Measurements from ENCODE around the gene RCN1. TPM values are rescaled to one million over a fixed set of nuclear protein-coding genes. Genes with fewer than 3 reads are reported as not detected.

Gene RCN1
- total and polyA plus RNA-seq, 2 donors (not counting 3 experiments of a cell fraction or from before 2014, with no cell fraction given): 174 to 285 TPM

DNA sequence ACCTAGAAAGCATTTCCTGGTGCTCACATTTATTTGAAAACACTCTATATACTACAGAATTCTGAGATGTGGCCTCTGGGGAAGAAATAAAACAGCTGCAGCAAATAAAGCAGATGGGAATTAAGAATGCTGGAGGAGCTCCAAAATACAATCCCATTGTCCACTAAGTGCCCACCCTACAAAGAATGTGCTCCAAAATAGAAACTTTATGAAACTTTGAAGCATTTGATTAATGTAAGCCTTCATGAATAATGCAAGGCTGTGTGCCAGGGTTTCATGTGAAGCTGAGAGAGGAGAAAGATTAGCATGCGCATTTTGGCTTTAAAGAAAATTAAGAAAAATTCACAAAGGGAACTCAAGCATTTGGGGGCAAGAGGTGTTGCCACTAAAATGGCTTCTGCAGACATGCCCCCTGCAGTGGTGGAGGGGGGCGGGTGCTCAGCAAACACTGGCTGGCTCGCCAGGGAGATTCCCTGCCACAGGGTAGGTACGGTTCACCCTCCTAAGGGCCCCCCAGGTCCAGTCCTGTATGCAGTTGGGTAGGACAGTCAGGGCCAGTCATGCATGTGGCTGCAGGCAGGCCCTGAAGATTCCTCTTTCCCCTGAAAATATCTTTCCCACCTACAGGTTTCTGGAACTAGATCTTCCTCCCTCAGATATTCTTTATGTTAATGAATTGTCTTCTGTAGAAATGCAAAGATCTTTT is 46.6 kb upstream of the RCN1 start:
- Histone ChIP-seq H3K4me2 (ENCODE audit: insufficient read depth, low read length) (no peak overlapping the region), H3K27ac (ENCODE audit: insufficient read depth, low read depth, low read length) (no peak overlapping the region), H3K79me2 (ENCODE audit: control insufficient read depth, insufficient read depth, low read length) (no peaks in the 10 kb centered on the region), H3K4me1 (ENCODE audit: control insufficient read depth, extremely low read depth, insufficient read depth, low read length) (no peaks in the 10 kb centered on the region), H3K9me1 (replicated peaks; ENCODE audit: control insufficient read depth, extremely low read depth, insufficient read depth, low read length) (no peaks in the 10 kb centered on the region), H4K20me1 (replicated peaks; ENCODE audit: control insufficient read depth, extremely low read depth, insufficient read depth, low read length) (no peaks in the 10 kb centered on the region), H3K9me3 (replicated peaks; ENCODE audit: control insufficient read depth, insufficient read depth, low read length) (no peaks in the 10 kb centered on the region), H3K9ac (replicated peaks; ENCODE audit: extremely low read depth, insufficient read depth, low read length) (no peak overlapping the region), H3K36me3 (ENCODE audit: control insufficient read depth in 2 of 2, extremely low read depth in 1 of 2, insufficient read depth in 2 of 2, low read length in 2 of 2) (no peaks in the 10 kb centered on the region), H3K27me3 (ENCODE audit: control insufficient read depth in 2 of 2, insufficient read depth in 2 of 2, low read length in 2 of 2) (peaks cover 4 to 9% of the 10 kb centered on the region in 2 experiments), H2AFZ (ENCODE audit: low read depth, low read length) (no peak overlapping the region), H3K4me3 (replicated peaks in 1 of 3; ENCODE audit: insufficient read depth in 1 of 3, low read depth in 1 of 3, low read length in 3 of 3) (no peak overlapping the region)
- TF ChIP-seq POLR2A (IDR thresholded peaks at IDR 0.05; ENCODE audit: low read depth, low read length) (no peak), MYC (IDR thresholded peaks at IDR 0.05; ENCODE audit: low read depth, low read length) (no peak), JUN (IDR thresholded peaks at IDR 0.05; ENCODE audit: borderline replicate concordance, insufficient read depth, insufficient read length, low read depth) (no peak), FOS (IDR thresholded peaks at IDR 0.05; ENCODE audit: borderline replicate concordance, insufficient read depth, low read length) (no peak), GATA2 (IDR thresholded peaks at IDR 0.05; ENCODE audit: insufficient read depth, insufficient read length, low read depth, low read length) (no peak), POLR2AphosphoS5 (IDR thresholded peaks at IDR 0.05; ENCODE audit: insufficient read depth, low read depth, low read length) (no peak)
- TF ChIP-seq, protein P1, sequence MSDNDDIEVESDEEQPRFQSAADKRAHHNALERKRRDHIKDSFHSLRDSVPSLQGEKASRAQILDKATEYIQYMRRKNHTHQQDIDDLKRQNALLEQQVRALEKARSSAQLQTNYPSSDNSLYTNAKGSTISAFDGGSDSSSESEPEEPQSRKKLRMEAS (IDR thresholded peaks at IDR 0.05; ENCODE audit: insufficient read depth, insufficient read length): no peak
- intact Hi-C loops (cut with micrococcal nuclease) (no loop called here), dilution Hi-C loops (cut with MboI; ENCODE audit: extremely low pct_ligation_motif_present, low sequenced_read_pairs) (loop anchor here (25.0 kb wide), 1 partner anchor 118 kb away; no protein-coding TSS in a partner anchor)
- no TSS peak for BruUV-seq (replicated peaks)
- ChIA-PET CTCF (interaction anchor here (1.5 to 1.9 kb wide), 2 partner anchors 8 to 132 kb away, joined by 6 to 11 read pairs; no protein-coding TSS in a partner anchor), POLR2A (no interaction called here)
- no peak for DNase-seq (ENCODE audit: low read depth, low spot score)
- FAIRE-seq: no peak

DNA sequence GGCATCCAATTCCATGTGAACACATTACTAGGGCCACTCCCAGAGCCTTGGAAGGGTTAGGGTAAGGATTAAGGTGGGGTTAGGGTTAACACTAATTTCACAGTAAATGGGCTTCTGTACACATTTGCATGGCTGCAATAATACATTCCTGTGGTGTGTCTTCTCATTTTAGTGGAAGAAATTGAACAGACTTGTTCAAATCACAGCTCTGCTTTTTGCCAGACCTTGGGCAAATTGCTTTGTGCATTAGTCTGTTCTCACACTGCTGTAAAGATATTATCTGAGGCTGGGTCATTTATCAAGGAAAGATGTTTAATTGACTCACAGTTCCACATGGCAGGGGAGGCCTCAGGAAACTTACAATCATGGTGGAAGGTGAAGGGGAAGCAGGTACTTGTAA is 45.4 kb upstream of the RCN1 start:
- Histone ChIP-seq H3K36me3 (ENCODE audit: control insufficient read depth in 2 of 2, extremely low read depth in 1 of 2, insufficient read depth in 2 of 2, low read length in 2 of 2) (no peaks in the 10 kb centered on the region), H3K9me1 (replicated peaks; ENCODE audit: control insufficient read depth, extremely low read depth, insufficient read depth, low read length) (no peaks in the 10 kb centered on the region), H3K27me3 (ENCODE audit: control insufficient read depth in 2 of 2, insufficient read depth in 2 of 2, low read length in 2 of 2) (peaks cover 9 to 13% of the 10 kb centered on the region in 2 experiments), H3K9ac (replicated peaks; ENCODE audit: extremely low read depth, insufficient read depth, low read length) (no peak overlapping the region), H3K9me3 (replicated peaks; ENCODE audit: control insufficient read depth, insufficient read depth, low read length) (no peaks in the 10 kb centered on the region), H3K79me2 (ENCODE audit: control insufficient read depth, insufficient read depth, low read length) (no peaks in the 10 kb centered on the region), H2AFZ (ENCODE audit: low read depth, low read length) (no peak overlapping the region), H3K4me2 (ENCODE audit: insufficient read depth, low read length) (no peak overlapping the region), H3K4me3 (replicated peaks in 1 of 3; ENCODE audit: insufficient read depth in 1 of 3, low read depth in 1 of 3, low read length in 3 of 3) (no peak overlapping the region), H3K4me1 (ENCODE audit: control insufficient read depth, extremely low read depth, insufficient read depth, low read length) (no peaks in the 10 kb centered on the region), H4K20me1 (replicated peaks; ENCODE audit: control insufficient read depth, extremely low read depth, insufficient read depth, low read length) (no peaks in the 10 kb centered on the region), H3K27ac (ENCODE audit: insufficient read depth, low read depth, low read length) (no peak overlapping the region)
- dilution Hi-C loops (cut with MboI; ENCODE audit: extremely low pct_ligation_motif_present, low sequenced_read_pairs): loop anchor here (25.0 kb wide), 1 partner anchor 117 kb away; no protein-coding TSS in a partner anchor
- TF ChIP-seq, protein P2, sequence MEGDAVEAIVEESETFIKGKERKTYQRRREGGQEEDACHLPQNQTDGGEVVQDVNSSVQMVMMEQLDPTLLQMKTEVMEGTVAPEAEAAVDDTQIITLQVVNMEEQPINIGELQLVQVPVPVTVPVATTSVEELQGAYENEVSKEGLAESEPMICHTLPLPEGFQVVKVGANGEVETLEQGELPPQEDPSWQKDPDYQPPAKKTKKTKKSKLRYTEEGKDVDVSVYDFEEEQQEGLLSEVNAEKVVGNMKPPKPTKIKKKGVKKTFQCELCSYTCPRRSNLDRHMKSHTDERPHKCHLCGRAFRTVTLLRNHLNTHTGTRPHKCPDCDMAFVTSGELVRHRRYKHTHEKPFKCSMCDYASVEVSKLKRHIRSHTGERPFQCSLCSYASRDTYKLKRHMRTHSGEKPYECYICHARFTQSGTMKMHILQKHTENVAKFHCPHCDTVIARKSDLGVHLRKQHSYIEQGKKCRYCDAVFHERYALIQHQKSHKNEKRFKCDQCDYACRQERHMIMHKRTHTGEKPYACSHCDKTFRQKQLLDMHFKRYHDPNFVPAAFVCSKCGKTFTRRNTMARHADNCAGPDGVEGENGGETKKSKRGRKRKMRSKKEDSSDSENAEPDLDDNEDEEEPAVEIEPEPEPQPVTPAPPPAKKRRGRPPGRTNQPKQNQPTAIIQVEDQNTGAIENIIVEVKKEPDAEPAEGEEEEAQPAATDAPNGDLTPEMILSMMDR (IDR thresholded peaks at IDR 0.05; ENCODE audit: extremely low read depth in 1 of 2, insufficient read depth in 1 of 2, low read depth in 1 of 2, low read length in 2 of 2): no peak
- TF ChIP-seq MYC (IDR thresholded peaks at IDR 0.05; ENCODE audit: low read depth, low read length): no peak
- no peak for TF ChIP-seq FOS (IDR thresholded peaks at IDR 0.05; ENCODE audit: borderline replicate concordance, insufficient read depth, low read length)
- no peak for TF ChIP-seq POLR2AphosphoS5 (IDR thresholded peaks at IDR 0.05; ENCODE audit: insufficient read depth, low read depth, low read length)
- no peak for TF ChIP-seq EZH2 (IDR thresholded peaks at IDR 0.05; ENCODE audit: borderline replicate concordance, low read depth, low read length, severe bottlenecking)
- no peak for TF ChIP-seq POLR2A (IDR thresholded peaks at IDR 0.05; ENCODE audit: low read depth, low read length)
- no peak for TF ChIP-seq JUN (IDR thresholded peaks at IDR 0.05; ENCODE audit: borderline replicate concordance, insufficient read depth, insufficient read length, low read depth)
- TF ChIP-seq, protein P1 (IDR thresholded peaks at IDR 0.05; ENCODE audit: insufficient read depth, insufficient read length): no peak
- no peak for TF ChIP-seq GATA2 (IDR thresholded peaks at IDR 0.05; ENCODE audit: insufficient read depth, insufficient read length, low read depth, low read length)
- POLR2A ChIA-PET: no interaction called here
- CTCF ChIA-PET: interaction anchor here (0.6 to 2.0 kb wide), 4 partner anchors 109 to 154 kb away, joined by 3 to 8 read pairs (median 4); no protein-coding TSS in a partner anchor
- no peak for FAIRE-seq
- no peak for DNase-seq (ENCODE audit: low read depth, low spot score)
- intact Hi-C loops (cut with micrococcal nuclease): no loop called here
- no TSS peak for BruUV-seq (replicated peaks)
